GM23338 (cell line): ENCODE data around the gene RNF215. TPM values are rescaled to one million over a fixed set of nuclear protein-coding genes. Genes with fewer than 3 reads are reported as not detected.

Experiments used
- ATAC-seq: fragments of 200-7000 bp; cut with Tn5 transposase; 3 replicates; pipeline ENCODE4 v1.9.1; 2020
- DNase-seq: peaks from one replicate; pipeline ENCODE4 v3.0.0-alpha.2; 2015; ENCODE audit warnings: low spot score
- H2AFZ ChIP-seq: fragments of 200-600 bp; sonication (generic); 2 replicates; pipeline ENCODE4 v1.8.0; 2016; ENCODE audit warnings: antibody characterized with exemption, mild to moderate bottlenecking, moderate library complexity
- H3F3A ChIP-seq: fragments of 200-600 bp; sonication (generic); replicated peaks from 2 replicates; pipeline ENCODE4 v1.8.0; 2017; ENCODE audit warnings: antibody characterized with exemption, mixed run types, low read depth
- H3K27ac ChIP-seq: fragments of 200-600 bp; sonication (generic); 2 replicates; pipeline ENCODE4 v1.6.1; 2016; ENCODE audit warnings: low read depth
- H3K27me3 ChIP-seq: fragments of 200-600 bp; sonication (generic); 2 replicates; pipeline ENCODE4 v1.8.0; 2016; ENCODE audit warnings: mild to moderate bottlenecking, mixed run types, moderate library complexity; ENCODE audit not compliant: insufficient read depth
- H3K36me3 ChIP-seq: fragments of 200-600 bp; sonication (generic); 2 replicates; pipeline ENCODE4 v1.8.0; 2016; ENCODE audit warnings: mild to moderate bottlenecking; ENCODE audit not compliant: insufficient read depth
- H3K4me1 ChIP-seq: fragments of 200-600 bp; sonication (generic); 2 replicates; pipeline ENCODE4 v1.8.0; 2016; ENCODE audit warnings: mild to moderate bottlenecking, moderate library complexity; ENCODE audit not compliant: insufficient read depth
- H3K4me2 ChIP-seq: fragments of 200-600 bp; sonication (generic); 2 replicates; pipeline ENCODE4 v1.7.1; 2017; ENCODE audit warnings: mixed run types
- H3K4me3 ChIP-seq: fragments of 200-600 bp; sonication (generic); 2 replicates; pipeline ENCODE4 v1.6.1; 2016; ENCODE audit warnings: mixed run types
- H3K79me2 ChIP-seq: fragments of 200-600 bp; sonication (generic); replicated peaks from 2 replicates; pipeline ENCODE4 v1.8.0; 2017; ENCODE audit warnings: mild to moderate bottlenecking; ENCODE audit not compliant: insufficient read depth
- H3K9me2 ChIP-seq: fragments of 200-600 bp; sonication (generic); 2 replicates; pipeline ENCODE4 v1.8.0; 2017; ENCODE audit not compliant: insufficient read depth
- H4K20me1 ChIP-seq: fragments of 200-600 bp; sonication (generic); replicated peaks from 2 replicates; pipeline ENCODE4 v1.8.0; 2017; ENCODE audit warnings: mild to moderate bottlenecking; ENCODE audit not compliant: insufficient read depth
- H3K27ac Mint-ChIP-seq: 2 replicates; pipeline ENCODE4 v1.8.0; 2020; ENCODE audit warnings: inconsistent platforms, mild to moderate bottlenecking, moderate library complexity, mixed read lengths
- H3K27me3 Mint-ChIP-seq: 3 replicates; pipeline ENCODE4 v1.8.0; 2022; ENCODE audit warnings: low read depth, mild to moderate bottlenecking, moderate library complexity, mixed read lengths, inconsistent platforms; ENCODE audit not compliant: insufficient read depth, poor library complexity
- H3K36me3 Mint-ChIP-seq: 3 replicates; pipeline ENCODE4 v1.8.0; 2021; ENCODE audit warnings: low read depth, mild to moderate bottlenecking, inconsistent platforms, moderate library complexity, mixed read lengths
- H3K4me1 Mint-ChIP-seq: 3 replicates; pipeline ENCODE4 v1.8.0; 2020; ENCODE audit warnings: mild to moderate bottlenecking, inconsistent platforms, mixed read lengths
- H3K4me3 Mint-ChIP-seq: 3 replicates; pipeline ENCODE4 v1.8.0; 2021; ENCODE audit warnings: moderate library complexity, mild to moderate bottlenecking, inconsistent platforms, mixed read lengths
- H3K9me3 Mint-ChIP-seq: 3 replicates; pipeline ENCODE4 v1.8.0; 2020; ENCODE audit warnings: moderate library complexity, mild to moderate bottlenecking, inconsistent platforms, mixed read lengths
- EZH2 ChIP-seq: fragments of 200-600 bp; sonication (generic); IDR thresholded peaks from one replicate; pipeline ENCODE4 v1.8.0; 2017; ENCODE audit warnings: antibody characterized with exemption, mild to moderate bottlenecking, low read depth; ENCODE audit not compliant: unreplicated experiment
- EZH2phosphoT487 ChIP-seq: fragments of 200-600 bp; sonication (generic); IDR thresholded peaks from one replicate; pipeline ENCODE4 v1.8.1; 2018; ENCODE audit warnings: antibody characterized with exemption; ENCODE audit not compliant: unreplicated experiment
- NANOG ChIP-seq: IDR thresholded peaks from 2 replicates; pipeline ENCODE4 v1.6.1; 2016; ENCODE audit warnings: antibody characterized with exemption, borderline replicate concordance
- POLR2AphosphoS5 ChIP-seq: IDR thresholded peaks from 2 replicates; pipeline ENCODE4 v1.6.1; 2016; ENCODE audit warnings: antibody characterized with exemption, low read depth
- STAT1 ChIP-seq: IDR thresholded peaks from one replicate; pipeline ENCODE4 v1.6.1; 2016; ENCODE audit warnings: antibody characterized with exemption; ENCODE audit not compliant: unreplicated experiment
- ZNF331 ChIP-seq: fragments of 250-450 bp; sonication (Bioruptor Pico); IDR thresholded peaks from 2 replicates; pipeline ENCODE4 v1.5.0; 2020; ENCODE audit warnings: low read depth, mild to moderate bottlenecking, moderate library complexity
- polyA plus RNA-seq: library from polyadenylated mRNA; unstranded; fragments of >200 nt; fragmentation: Nextera tagmentation; extraction: Ambion mirVana; gene quantifications from 2 replicates; pipeline ENCODE4 v1.2.1, GENCODE V29; 2016
- total RNA-seq: library from RNA; depleted of rRNA; stranded (reverse); fragments of >200 nt; shearing (Covaris generic); gene quantifications from 2 replicates; pipeline ENCODE4 v1.2.3, GENCODE V29; 2014
- TF ChIP-seq, protein P1 (sequence below): IDR thresholded peaks from one replicate; pipeline ENCODE4 v1.6.1; 2018; ENCODE audit warnings: antibody characterized with exemption; ENCODE audit not compliant: unreplicated experiment
- TF ChIP-seq, protein P2 (sequence below): IDR thresholded peaks from 2 replicates; pipeline ENCODE4 v1.6.1; 2016; ENCODE audit warnings: antibody characterized with exemption
- TF ChIP-seq, protein P3 (sequence below), 2 experiments: fragments of 200-600 bp in 1 of 2; sonication (generic) in 1 of 2; conservative IDR thresholded peaks; 2 replicates each; pipeline versions ENCODE4 v1.5.1 to v1.6.1; 2016 to 2017; ENCODE audit warnings: antibody characterized with exemption in 2 of 2, low read depth in 2 of 2, mild to moderate bottlenecking in 2 of 2, moderate library complexity in 1 of 2

Gene RNF215
- total and polyA plus RNA-seq, 2 experiments from 2014 or later = 3.3 to 13.9 TPM

DNA sequence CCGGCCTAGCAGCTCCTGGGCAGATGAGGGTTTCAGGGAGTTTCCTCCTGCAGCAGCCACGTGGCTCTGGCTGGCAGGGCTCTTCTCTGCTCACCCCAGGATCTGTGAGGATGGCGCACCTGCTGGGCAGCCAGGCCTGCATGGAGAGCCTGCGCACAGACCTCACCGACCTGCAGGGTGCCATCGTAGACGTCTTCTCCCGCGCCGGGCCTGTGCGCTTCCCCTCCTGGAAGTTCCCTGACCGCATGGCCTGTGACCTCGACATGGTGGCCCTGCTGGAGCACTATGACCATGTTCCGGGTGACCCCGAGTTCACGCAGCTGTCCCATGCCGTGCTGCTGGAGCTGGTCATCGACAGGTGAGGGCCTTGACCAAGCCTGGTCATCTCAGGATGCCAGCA is 21.3 kb downstream of the RNF215 start:
- H3K4me1 ChIP-seq = peaks cover 16% of the 10 kb centered on the region
- H3K79me2 ChIP-seq = no peaks in the 10 kb centered on the region
- Mint-ChIP-seq H3K4me1 (peaks cover 20% of the 10 kb centered on the region), H3K9me3 (no peaks in the 10 kb centered on the region), H3K4me3 (no peak overlapping the region), H3K27ac (no peak overlapping the region; the same call in 1 of the 2 replicates), H3K27me3 (peaks cover 18% of the 10 kb centered on the region), H3K36me3 (peaks cover 6% of the 10 kb centered on the region; the same call in 2 of the 3 replicates)
- ATAC-seq = no peak
- H3F3A ChIP-seq = 0 out of 2 replicates have a peak, but pooled peaks cover 6% of the 10 kb centered on the region
- no peak for DNase-seq
- TF ChIP-seq, protein P1, sequence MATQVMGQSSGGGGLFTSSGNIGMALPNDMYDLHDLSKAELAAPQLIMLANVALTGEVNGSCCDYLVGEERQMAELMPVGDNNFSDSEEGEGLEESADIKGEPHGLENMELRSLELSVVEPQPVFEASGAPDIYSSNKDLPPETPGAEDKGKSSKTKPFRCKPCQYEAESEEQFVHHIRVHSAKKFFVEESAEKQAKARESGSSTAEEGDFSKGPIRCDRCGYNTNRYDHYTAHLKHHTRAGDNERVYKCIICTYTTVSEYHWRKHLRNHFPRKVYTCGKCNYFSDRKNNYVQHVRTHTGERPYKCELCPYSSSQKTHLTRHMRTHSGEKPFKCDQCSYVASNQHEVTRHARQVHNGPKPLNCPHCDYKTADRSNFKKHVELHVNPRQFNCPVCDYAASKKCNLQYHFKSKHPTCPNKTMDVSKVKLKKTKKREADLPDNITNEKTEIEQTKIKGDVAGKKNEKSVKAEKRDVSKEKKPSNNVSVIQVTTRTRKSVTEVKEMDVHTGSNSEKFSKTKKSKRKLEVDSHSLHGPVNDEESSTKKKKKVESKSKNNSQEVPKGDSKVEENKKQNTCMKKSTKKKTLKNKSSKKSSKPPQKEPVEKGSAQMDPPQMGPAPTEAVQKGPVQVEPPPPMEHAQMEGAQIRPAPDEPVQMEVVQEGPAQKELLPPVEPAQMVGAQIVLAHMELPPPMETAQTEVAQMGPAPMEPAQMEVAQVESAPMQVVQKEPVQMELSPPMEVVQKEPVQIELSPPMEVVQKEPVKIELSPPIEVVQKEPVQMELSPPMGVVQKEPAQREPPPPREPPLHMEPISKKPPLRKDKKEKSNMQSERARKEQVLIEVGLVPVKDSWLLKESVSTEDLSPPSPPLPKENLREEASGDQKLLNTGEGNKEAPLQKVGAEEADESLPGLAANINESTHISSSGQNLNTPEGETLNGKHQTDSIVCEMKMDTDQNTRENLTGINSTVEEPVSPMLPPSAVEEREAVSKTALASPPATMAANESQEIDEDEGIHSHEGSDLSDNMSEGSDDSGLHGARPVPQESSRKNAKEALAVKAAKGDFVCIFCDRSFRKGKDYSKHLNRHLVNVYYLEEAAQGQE = no peak
- TF ChIP-seq EZH2phosphoT487 = no peak
- no peak for TF ChIP-seq POLR2AphosphoS5
- TF ChIP-seq EZH2 = no peak
- TF ChIP-seq STAT1 = no peak
- no peak overlapping the region for H3K4me3 ChIP-seq
- no peaks in the 10 kb centered on the region for H3K27me3 ChIP-seq
- H3K36me3 ChIP-seq = no peaks in the 10 kb centered on the region
- no peaks in the 10 kb centered on the region for H4K20me1 ChIP-seq
- no peak overlapping the region for H3K27ac ChIP-seq
- no peak overlapping the region for H2AFZ ChIP-seq
- H3K9me2 ChIP-seq = no peaks in the 10 kb centered on the region
- no peak overlapping the region for H3K4me2 ChIP-seq

DNA sequence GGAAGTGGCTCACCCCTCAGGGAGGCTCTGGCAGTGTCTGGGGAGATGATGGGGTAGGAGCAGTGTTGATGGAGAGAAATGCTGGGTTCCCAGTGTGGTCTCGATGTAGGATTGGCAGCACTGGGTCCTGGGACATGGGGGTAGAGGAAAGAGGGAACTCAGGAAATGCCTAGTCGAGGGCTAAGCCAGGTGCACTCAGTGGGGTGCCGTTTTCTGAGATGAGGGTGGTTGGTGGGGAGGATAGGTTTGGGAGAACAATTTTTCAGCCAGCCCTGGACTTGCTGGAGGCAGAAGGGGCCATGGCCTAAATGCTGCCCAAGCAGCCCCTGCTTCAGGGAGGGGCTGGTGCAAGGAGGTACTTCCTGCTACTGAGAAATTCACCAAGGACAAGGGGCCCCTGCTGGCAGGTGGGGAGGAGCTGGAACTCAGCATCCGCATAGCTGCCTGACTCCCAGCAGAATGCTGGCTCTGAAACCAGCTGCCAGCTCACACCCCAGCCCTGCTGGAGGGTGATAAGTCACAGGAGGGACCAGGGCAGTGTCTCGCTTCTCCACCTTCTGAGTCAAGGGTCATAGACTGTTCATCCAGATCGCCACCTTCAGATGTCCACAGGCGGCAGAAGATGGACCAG is 24.4 kb downstream of the RNF215 start:
- Mint-ChIP-seq H3K27me3 (peaks cover 11% of the 10 kb centered on the region), H3K27ac (peak overlapping the region; percentile 23), H3K4me3 (peak overlapping the region; percentile 14; the same call in 1 of the 3 replicates), H3K4me1 (peaks cover 27% of the 10 kb centered on the region), H3K36me3 (peaks cover 6% of the 10 kb centered on the region; the same call in 1 of the 3 replicates), H3K9me3 (no peaks in the 10 kb centered on the region)
- Histone ChIP-seq H4K20me1 (no peaks in the 10 kb centered on the region), H2AFZ (peak overlapping the region; percentile 29; the same call in 1 of the 2 replicates), H3F3A (0 out of 2 replicates have a peak, but pooled peaks cover 9% of the 10 kb centered on the region), H3K36me3 (no peaks in the 10 kb centered on the region), H3K4me2 (peak overlapping the region; percentile 69), H3K27ac (peak overlapping the region; percentile 72), H3K79me2 (0 out of 2 replicates have a peak, but pooled peaks cover 5% of the 10 kb centered on the region), H3K4me1 (peaks cover 23% of the 10 kb centered on the region), H3K9me2 (no peaks in the 10 kb centered on the region), H3K4me3 (peak overlapping the region; percentile 30; the same call in 1 of the 2 replicates), H3K27me3 (no peaks in the 10 kb centered on the region)
- DNase-seq (peak; percentile 81), ATAC-seq (peak; percentile 90)
- no peak for TF ChIP-seq ZNF331 (CRISPR knock-in tag)
- no peak for TF ChIP-seq POLR2AphosphoS5
- TF ChIP-seq EZH2 = no peak
- TF ChIP-seq, protein P2, sequence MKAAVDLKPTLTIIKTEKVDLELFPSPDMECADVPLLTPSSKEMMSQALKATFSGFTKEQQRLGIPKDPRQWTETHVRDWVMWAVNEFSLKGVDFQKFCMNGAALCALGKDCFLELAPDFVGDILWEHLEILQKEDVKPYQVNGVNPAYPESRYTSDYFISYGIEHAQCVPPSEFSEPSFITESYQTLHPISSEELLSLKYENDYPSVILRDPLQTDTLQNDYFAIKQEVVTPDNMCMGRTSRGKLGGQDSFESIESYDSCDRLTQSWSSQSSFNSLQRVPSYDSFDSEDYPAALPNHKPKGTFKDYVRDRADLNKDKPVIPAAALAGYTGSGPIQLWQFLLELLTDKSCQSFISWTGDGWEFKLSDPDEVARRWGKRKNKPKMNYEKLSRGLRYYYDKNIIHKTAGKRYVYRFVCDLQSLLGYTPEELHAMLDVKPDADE = no peak
- TF ChIP-seq NANOG = no peak
- TF ChIP-seq, protein P3, sequence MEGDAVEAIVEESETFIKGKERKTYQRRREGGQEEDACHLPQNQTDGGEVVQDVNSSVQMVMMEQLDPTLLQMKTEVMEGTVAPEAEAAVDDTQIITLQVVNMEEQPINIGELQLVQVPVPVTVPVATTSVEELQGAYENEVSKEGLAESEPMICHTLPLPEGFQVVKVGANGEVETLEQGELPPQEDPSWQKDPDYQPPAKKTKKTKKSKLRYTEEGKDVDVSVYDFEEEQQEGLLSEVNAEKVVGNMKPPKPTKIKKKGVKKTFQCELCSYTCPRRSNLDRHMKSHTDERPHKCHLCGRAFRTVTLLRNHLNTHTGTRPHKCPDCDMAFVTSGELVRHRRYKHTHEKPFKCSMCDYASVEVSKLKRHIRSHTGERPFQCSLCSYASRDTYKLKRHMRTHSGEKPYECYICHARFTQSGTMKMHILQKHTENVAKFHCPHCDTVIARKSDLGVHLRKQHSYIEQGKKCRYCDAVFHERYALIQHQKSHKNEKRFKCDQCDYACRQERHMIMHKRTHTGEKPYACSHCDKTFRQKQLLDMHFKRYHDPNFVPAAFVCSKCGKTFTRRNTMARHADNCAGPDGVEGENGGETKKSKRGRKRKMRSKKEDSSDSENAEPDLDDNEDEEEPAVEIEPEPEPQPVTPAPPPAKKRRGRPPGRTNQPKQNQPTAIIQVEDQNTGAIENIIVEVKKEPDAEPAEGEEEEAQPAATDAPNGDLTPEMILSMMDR (conservative IDR thresholded peaks at IDR 0.05; ENCODE audit: low read depth in 2 of 2) = no peak
